Ecto neural progenitor cell (in vitro differentiated cells): ENCODE data around the gene TMCO1.
"Not testable (repeated sequence)": the region's sequence is repeated elsewhere in the genome, so short reads cannot be mapped to it uniquely, and the experiment has no call there.

ENCODE experiments used
- DNase-seq: peaks from one replicate; pipeline ENCODE4 v3.0.0-alpha.2; 2018; ENCODE audit warnings: low spot score

Gene TMCO1

GRCh38 chr1:165768513-165769394 is at the start of gene TMCO1:
TMCO1 (minus strand) TSS chr1:165768868; CDS start chr1:165768751, 117 bp downstream.
- peak; percentile 92 for DNase-seq

GRCh38 chr1:165816826-165817497 is 48.3 kb upstream of the TMCO1 start:
- no peak for DNase-seq

- DNase-seq = no peak
These were observed 47.5 kb upstream of the TMCO1 start for GRCh38 chr1:165816157-165816556.

GRCh38 chr1:165815725-165816124 is 47.1 kb upstream of the TMCO1 start:
- no peak for DNase-seq

GRCh38 chr1:165807613-165808012 is 38.9 kb upstream of the TMCO1 start:
- DNase-seq = no peak

GRCh38 chr1:165804513-165804912 is 35.8 kb upstream of the TMCO1 start:
- DNase-seq = not testable (repeated sequence)

- DNase-seq = no peak
These were observed 30.7 kb upstream of the TMCO1 start for GRCh38 chr1:165799387-165799786.

- no peak for DNase-seq
These were observed 27.2 kb upstream of the TMCO1 start for GRCh38 chr1:165795894-165796293.

- DNase-seq = no peak
These were observed 25.3 kb upstream of the TMCO1 start for GRCh38 chr1:165793951-165794350.

GRCh38 chr1:165787741-165788140 is 19.1 kb upstream of the TMCO1 start:
- no peak for DNase-seq

- DNase-seq = not testable (repeated sequence)
These were observed 14.9 kb upstream of the TMCO1 start for GRCh38 chr1:165783519-165783918.

- DNase-seq = not testable (repeated sequence)
These were observed 9.5 kb upstream of the TMCO1 start for GRCh38 chr1:165778197-165778596.

- DNase-seq = no peak
These were observed 4.8 kb upstream of the TMCO1 start for GRCh38 chr1:165773324-165773965.

GRCh38 chr1:165772739-165773138 is 4.1 kb upstream of the TMCO1 start:
- DNase-seq = no peak

GRCh38 chr1:165764277-165764676 is 4.4 kb downstream of the TMCO1 start:
- DNase-seq = no peak

- DNase-seq = no peak
These were observed 5.2 kb downstream of the TMCO1 start for GRCh38 chr1:165763442-165763841.

- DNase-seq = no peak
These were observed 5.9 kb downstream of the TMCO1 start for GRCh38 chr1:165762725-165763124.

GRCh38 chr1:165759095-165759494 is 9.6 kb downstream of the TMCO1 start:
- no peak for DNase-seq

GRCh38 chr1:165755393-165756010 is 13.2 kb downstream of the TMCO1 start:
- no peak for DNase-seq

GRCh38 chr1:165753934-165754333 is 14.7 kb downstream of the TMCO1 start:
- no peak for DNase-seq

- DNase-seq = no peak
These were observed 20.1 kb downstream of the TMCO1 start for GRCh38 chr1:165748550-165748949.
